Measurements from ENCODE around the gene PRKAG2. TPM values are rescaled to one million over a fixed set of nuclear protein-coding genes. Genes with fewer than 3 reads are reported as not detected.
A peak's percentile ranks its signal among the peaks of the same experiment; 100 is the strongest.

The PRKAG2 gene
- total RNA-seq, 1 donor from 2014 or later = 35.6 TPM

GRCh38 chr7:151923097-151923876, 46.4 kb upstream of the PRKAG2 start:
- ATAC-seq (peak; percentile 72), DNase-seq (no peak)
- intact Hi-C loops (cut with DNase I) = no loop called here
- Histone ChIP-seq H3K9me3 (no peaks in the 10 kb centered on the region), H3K36me3 (no peaks in the 10 kb centered on the region), H3K4me3 (no peak overlapping the region), H3K4me1 (peaks cover 19% of the 10 kb centered on the region), H3K27me3 (no peaks in the 10 kb centered on the region), H3K27ac (peak overlapping the region; percentile 58)
- TF ChIP-seq, protein P1, sequence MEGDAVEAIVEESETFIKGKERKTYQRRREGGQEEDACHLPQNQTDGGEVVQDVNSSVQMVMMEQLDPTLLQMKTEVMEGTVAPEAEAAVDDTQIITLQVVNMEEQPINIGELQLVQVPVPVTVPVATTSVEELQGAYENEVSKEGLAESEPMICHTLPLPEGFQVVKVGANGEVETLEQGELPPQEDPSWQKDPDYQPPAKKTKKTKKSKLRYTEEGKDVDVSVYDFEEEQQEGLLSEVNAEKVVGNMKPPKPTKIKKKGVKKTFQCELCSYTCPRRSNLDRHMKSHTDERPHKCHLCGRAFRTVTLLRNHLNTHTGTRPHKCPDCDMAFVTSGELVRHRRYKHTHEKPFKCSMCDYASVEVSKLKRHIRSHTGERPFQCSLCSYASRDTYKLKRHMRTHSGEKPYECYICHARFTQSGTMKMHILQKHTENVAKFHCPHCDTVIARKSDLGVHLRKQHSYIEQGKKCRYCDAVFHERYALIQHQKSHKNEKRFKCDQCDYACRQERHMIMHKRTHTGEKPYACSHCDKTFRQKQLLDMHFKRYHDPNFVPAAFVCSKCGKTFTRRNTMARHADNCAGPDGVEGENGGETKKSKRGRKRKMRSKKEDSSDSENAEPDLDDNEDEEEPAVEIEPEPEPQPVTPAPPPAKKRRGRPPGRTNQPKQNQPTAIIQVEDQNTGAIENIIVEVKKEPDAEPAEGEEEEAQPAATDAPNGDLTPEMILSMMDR (IDR thresholded peaks at IDR 0.05) = no peak

DNA sequence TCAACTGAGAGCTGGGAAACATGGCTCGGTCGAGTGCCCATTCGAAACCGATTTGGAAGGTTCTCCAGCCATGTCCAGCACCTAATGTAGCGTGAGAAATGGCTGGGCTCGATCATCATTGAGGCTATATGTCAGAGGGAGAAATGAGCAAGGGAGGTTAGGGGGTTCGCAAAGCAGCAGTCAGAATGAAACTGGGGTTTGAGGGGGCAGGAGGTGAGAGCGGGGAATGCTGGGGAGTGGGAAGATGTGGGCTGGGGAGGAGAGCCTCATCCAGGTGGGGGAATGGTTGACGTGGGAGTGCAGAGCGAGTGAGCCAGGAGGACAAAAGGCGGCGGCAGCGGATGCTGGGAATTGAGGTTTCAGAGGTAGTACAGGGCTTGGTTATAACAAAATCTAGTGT, 44.5 kb upstream of the PRKAG2 start:
- Histone ChIP-seq H3K36me3 (no peaks in the 10 kb centered on the region), H3K27ac (no peak overlapping the region), H3K4me1 (peaks cover 29% of the 10 kb centered on the region), H3K4me3 (no peak overlapping the region), H3K9me3 (no peaks in the 10 kb centered on the region), H3K27me3 (no peaks in the 10 kb centered on the region)
- intact Hi-C loops (cut with DNase I) = no loop called here
- no peak for ATAC-seq
- no peak for DNase-seq
- TF ChIP-seq, protein P1 (IDR thresholded peaks at IDR 0.05) = no peak

DNA sequence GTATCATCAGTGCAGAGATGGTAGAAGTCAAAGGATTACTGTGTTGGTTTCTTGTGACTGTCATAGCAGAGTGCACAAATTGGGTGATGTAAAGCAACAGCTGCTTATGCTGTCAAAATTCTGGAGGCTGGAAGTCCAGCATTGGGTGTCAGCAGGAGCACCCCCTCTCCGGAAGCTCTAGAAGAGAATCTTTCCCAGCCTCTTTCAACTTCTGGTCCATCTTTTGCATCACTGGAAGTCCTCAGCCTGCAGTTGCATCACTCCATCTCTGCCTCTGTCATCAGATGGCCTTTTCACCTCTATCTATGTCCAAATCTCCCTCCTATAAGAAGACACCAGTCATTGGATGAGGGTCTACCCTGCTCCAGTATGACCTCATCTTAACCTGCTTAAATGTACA, 43.6 kb upstream of the PRKAG2 start:
- Histone ChIP-seq H3K4me1 (peaks cover 29% of the 10 kb centered on the region), H3K27me3 (no peaks in the 10 kb centered on the region), H3K36me3 (no peaks in the 10 kb centered on the region), H3K27ac (no peak overlapping the region), H3K9me3 (no peaks in the 10 kb centered on the region), H3K4me3 (no peak overlapping the region)
- TF ChIP-seq, protein P1 (IDR thresholded peaks at IDR 0.05) = no peak
- intact Hi-C loops (cut with DNase I) = no loop called here
- DNase-seq = no peak
- peak; percentile 3 for ATAC-seq

- no peak for ATAC-seq
- Histone ChIP-seq H3K9me3 (no peaks in the 10 kb centered on the region), H3K27me3 (no peaks in the 10 kb centered on the region), H3K4me3 (no peak overlapping the region), H3K4me1 (peaks cover 29% of the 10 kb centered on the region), H3K27ac (no peak overlapping the region), H3K36me3 (no peaks in the 10 kb centered on the region)
- TF ChIP-seq, protein P1 (IDR thresholded peaks at IDR 0.05) = no peak
- intact Hi-C loops (cut with DNase I) = no loop called here
- no peak for DNase-seq
Observed at GRCh38 chr7:151919595-151919994, 42.7 kb upstream of the PRKAG2 start.

DNA sequence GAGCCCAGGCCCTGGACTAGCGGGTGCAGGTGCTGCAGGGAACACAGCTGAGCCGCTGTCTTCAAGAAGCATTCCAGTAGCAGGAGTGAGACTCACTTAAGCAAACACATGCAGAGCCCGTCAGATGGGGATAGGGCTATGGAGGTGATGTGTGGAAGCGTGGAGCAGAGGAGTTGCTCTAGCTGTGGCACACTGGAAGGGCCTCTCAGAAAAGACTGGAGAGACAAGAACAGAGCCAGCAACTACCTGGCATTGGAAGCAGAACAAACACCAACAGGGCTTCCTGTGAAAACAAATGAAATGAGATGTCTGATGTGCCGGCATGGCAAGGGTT, 41.6 kb upstream of the PRKAG2 start:
- TF ChIP-seq, protein P1 (IDR thresholded peaks at IDR 0.05) = no peak
- H3K27me3 ChIP-seq = no peaks in the 10 kb centered on the region
- intact Hi-C loops (cut with DNase I) = no loop called here
- peaks cover 6% of the 10 kb centered on the region for H3K9me3 ChIP-seq
- no peak overlapping the region for H3K27ac ChIP-seq
- no peak overlapping the region for H3K4me3 ChIP-seq
- no peaks in the 10 kb centered on the region for H3K36me3 ChIP-seq
- ATAC-seq = peak; percentile 21
- DNase-seq = no peak
- H3K4me1 ChIP-seq = peaks cover 20% of the 10 kb centered on the region

Measured in upper lobe of right lung (tissue), 1 donor.